ENCODE measurements around the gene NRP2.

The NRP2 gene

DNA sequence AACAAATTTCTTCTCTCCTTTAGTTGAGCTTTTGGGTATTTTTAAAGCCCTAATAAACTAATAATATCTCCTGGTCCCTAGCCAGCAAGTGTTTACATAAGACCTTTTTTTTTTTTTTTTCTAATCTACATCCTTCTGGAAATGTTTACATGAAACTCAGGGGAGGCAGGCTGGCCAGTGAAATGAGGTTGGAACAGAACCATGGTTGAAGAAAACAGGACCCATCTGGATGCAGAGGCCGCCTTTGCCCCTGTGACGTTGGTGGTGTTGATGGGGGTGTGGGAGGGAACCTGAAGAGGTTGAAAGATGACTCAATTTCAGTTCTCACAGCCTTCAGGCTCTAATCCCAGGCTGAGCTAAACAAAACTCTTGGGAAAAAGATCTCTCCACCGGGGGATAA is 118.5 kb downstream of the NRP2 start:
- H3K4me1 ChIP-seq (ENCODE audit: control insufficient read depth in 1 of 2, insufficient read depth in 1 of 2, low read depth in 1 of 2, low read length in 1 of 2), result no peaks in the 10 kb centered on the region
- peaks cover 6% of the 10 kb centered on the region for H3K27me3 ChIP-seq
- no peaks in the 10 kb centered on the region for H3K9me3 ChIP-seq
- no peak overlapping the region for H3K4me3 ChIP-seq (ENCODE audit: low read depth in 1 of 2, low read length in 1 of 2)
- no peaks in the 10 kb centered on the region for H3K36me3 ChIP-seq
- H3K27ac ChIP-seq, result no peak overlapping the region
- TF ChIP-seq CTCF (IDR thresholded peaks at IDR 0.05), result no peak

- Histone ChIP-seq H3K27me3 (peaks cover 6% of the 10 kb centered on the region), H3K4me3 (ENCODE audit: low read depth in 1 of 2, low read length in 1 of 2) (no peak overlapping the region), H3K4me1 (ENCODE audit: control insufficient read depth in 1 of 2, insufficient read depth in 1 of 2, low read depth in 1 of 2, low read length in 1 of 2) (no peaks in the 10 kb centered on the region), H3K36me3 (no peaks in the 10 kb centered on the region), H3K9me3 (no peaks in the 10 kb centered on the region), H3K27ac (no peak overlapping the region)
- no peak for TF ChIP-seq CTCF (IDR thresholded peaks at IDR 0.05)
These were observed 119.8 kb downstream of the NRP2 start for GRCh38 chr2:205802065-205802464.

DNA sequence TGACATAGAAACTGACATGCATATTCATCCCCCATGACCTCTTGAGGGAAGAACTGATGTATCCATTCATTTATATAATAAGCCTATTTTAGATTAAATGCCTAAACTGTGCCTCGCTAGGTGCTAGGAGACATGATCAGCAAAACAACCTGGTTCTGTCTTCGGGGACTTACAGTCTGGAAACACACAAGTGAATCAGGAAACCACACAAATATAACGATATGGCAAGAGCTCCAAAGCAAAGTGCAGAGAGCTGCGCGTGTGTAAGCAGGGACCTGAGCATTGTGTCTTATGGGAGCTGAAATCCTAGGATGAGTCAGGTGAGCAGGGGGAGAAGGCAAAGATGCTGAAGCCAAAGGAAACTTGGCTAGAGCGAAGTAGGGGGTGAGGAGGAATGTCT is 120.6 kb downstream of the NRP2 start:
- Histone ChIP-seq H3K9me3 (no peaks in the 10 kb centered on the region), H3K27me3 (peaks cover 6% of the 10 kb centered on the region), H3K36me3 (no peaks in the 10 kb centered on the region), H3K27ac (no peak overlapping the region), H3K4me1 (ENCODE audit: control insufficient read depth in 1 of 2, insufficient read depth in 1 of 2, low read depth in 1 of 2, low read length in 1 of 2) (no peaks in the 10 kb centered on the region), H3K4me3 (ENCODE audit: low read depth in 1 of 2, low read length in 1 of 2) (no peak overlapping the region)
- TF ChIP-seq CTCF (IDR thresholded peaks at IDR 0.05), result no peak

DNA sequence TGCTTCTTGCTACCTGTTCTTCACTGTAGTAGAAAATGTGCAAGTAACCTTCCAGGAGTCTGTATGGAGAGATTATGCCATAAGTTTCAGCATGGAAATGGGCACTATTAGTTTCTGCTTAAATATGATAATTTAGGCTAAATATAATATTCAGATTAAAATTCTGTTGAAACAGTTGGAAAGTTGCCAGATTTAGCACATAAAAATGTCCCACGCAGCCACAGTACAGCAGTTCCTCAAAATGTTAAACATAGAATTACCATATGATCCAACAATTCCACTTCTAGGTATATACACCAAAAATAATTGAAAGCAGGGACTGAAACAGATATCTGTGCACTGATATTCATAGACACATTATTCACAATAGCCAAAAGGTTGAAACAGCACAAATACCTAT is 121.2 kb downstream of the NRP2 start:
- Histone ChIP-seq H3K4me3 (ENCODE audit: low read depth in 1 of 2, low read length in 1 of 2) (no peak overlapping the region), H3K27ac (no peak overlapping the region), H3K36me3 (no peaks in the 10 kb centered on the region), H3K27me3 (peaks cover 6% of the 10 kb centered on the region), H3K4me1 (ENCODE audit: control insufficient read depth in 1 of 2, insufficient read depth in 1 of 2, low read depth in 1 of 2, low read length in 1 of 2) (no peaks in the 10 kb centered on the region), H3K9me3 (no peaks in the 10 kb centered on the region)
- no peak for TF ChIP-seq CTCF (IDR thresholded peaks at IDR 0.05)

DNA sequence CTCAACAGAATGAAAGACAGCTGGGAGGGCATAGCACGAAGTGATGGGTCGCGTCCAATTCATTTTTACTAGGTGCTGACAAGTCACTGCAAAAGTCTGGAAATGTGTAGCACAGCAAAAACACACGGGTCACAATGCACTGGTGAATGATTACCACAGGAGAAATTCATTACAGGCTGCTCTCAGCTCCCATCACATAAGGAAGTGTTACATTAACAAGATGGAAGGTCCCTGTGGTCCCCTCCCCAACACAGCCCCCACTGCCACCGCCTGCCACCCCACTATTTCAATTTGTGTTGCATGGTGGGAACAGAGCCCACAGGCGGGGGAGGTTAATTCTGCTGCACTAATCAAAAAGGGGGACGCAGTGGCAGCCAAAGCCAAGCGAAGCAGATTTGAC is 122.8 kb downstream of the NRP2 start:
- Histone ChIP-seq H3K4me1 (ENCODE audit: control insufficient read depth in 1 of 2, insufficient read depth in 1 of 2, low read depth in 1 of 2, low read length in 1 of 2) (no peaks in the 10 kb centered on the region), H3K27ac (no peak overlapping the region), H3K27me3 (peaks cover 6% of the 10 kb centered on the region), H3K4me3 (ENCODE audit: low read depth in 1 of 2, low read length in 1 of 2) (no peak overlapping the region), H3K9me3 (no peaks in the 10 kb centered on the region), H3K36me3 (no peaks in the 10 kb centered on the region)
- TF ChIP-seq CTCF (IDR thresholded peaks at IDR 0.05), result no peak
